K562 (cell line): ENCODE results near the gene FOXD3. TPM values are rescaled to one million over a fixed set of nuclear protein-coding genes. Genes with fewer than 3 reads are reported as not detected.

ENCODE experiments used
- FOXK2 ChIP-seq, 2 experiments: fragments of 450-650 bp; IDR thresholded peaks in 1 of 2; conservative IDR thresholded peaks in 1 of 2; 2 replicates each; pipeline ENCODE4 v1.6.1; 2016; ENCODE audit warnings: low read depth in 2 of 2, mild to moderate bottlenecking in 1 of 2
- HDAC2 ChIP-seq: fragments of 450-650 bp; IDR thresholded peaks from 2 replicates; pipeline ENCODE4 v1.6.1; 2016; ENCODE audit warnings: mild to moderate bottlenecking
- HNRNPLL ChIP-seq: fragments of 200-400 bp; formaldehyde crosslinking; IDR thresholded peaks from 2 replicates; pipeline ENCODE4 v1.6.1; 2017; ENCODE audit warnings: low read length, low read depth, mild to moderate bottlenecking; ENCODE audit not compliant: poor library complexity, severe bottlenecking
- KDM2B ChIP-seq: fragments of 250-450 bp; sonication (Bioruptor Pico); IDR thresholded peaks from 2 replicates; pipeline ENCODE4 v1.8.0; 2021; ENCODE audit warnings: mild to moderate bottlenecking, moderate library complexity
- NFATC3 ChIP-seq: fragments of 450-650 bp; IDR thresholded peaks from 2 replicates; pipeline ENCODE4 v1.6.1; 2017; ENCODE audit warnings: mild to moderate bottlenecking
- NFYB ChIP-seq: IDR thresholded peaks from 2 replicates; pipeline ENCODE4 v1.6.1; 2011; ENCODE audit warnings: mild to moderate bottlenecking, moderate library complexity; ENCODE audit not compliant: insufficient read length; ENCODE audit errors: extremely low read depth
- NUFIP1 ChIP-seq: fragments of 450-650 bp; IDR thresholded peaks from 2 replicates; pipeline ENCODE4 v1.6.1; 2018; ENCODE audit not compliant: partially characterized antibody
- POLR2B ChIP-seq: fragments of 450-650 bp; IDR thresholded peaks from 2 replicates; pipeline ENCODE4 v1.6.1; 2018; ENCODE audit warnings: low read depth; ENCODE audit not compliant: partially characterized antibody
- RAD51 ChIP-seq: fragments of 450-650 bp; IDR thresholded peaks from 2 replicates; pipeline ENCODE4 v1.7.1; 2016; ENCODE audit warnings: low read depth, mild to moderate bottlenecking, borderline replicate concordance
- RB1 ChIP-seq: fragments of 450-650 bp; IDR thresholded peaks from 2 replicates; pipeline ENCODE4 v1.6.1; 2017; ENCODE audit warnings: low read depth, mild to moderate bottlenecking
- RBFOX2 ChIP-seq: fragments of 200-400 bp; formaldehyde crosslinking; IDR thresholded peaks from 2 replicates; pipeline ENCODE4 v1.6.1; 2017; ENCODE audit warnings: low read depth, mild to moderate bottlenecking, low read length, moderate library complexity
- THRAP3 ChIP-seq: fragments of 450-650 bp; IDR thresholded peaks from 2 replicates; pipeline ENCODE4 v1.6.1; 2016; ENCODE audit warnings: mild to moderate bottlenecking, inconsistent platforms, borderline replicate concordance
- ZBED1 ChIP-seq: IDR thresholded peaks from 2 replicates; pipeline ENCODE4 v1.6.1; 2014
- ZNF12 ChIP-seq: sonication (generic); formaldehyde crosslinking; IDR thresholded peaks from 2 replicates; pipeline ENCODE4 v1.4.0; 2020; ENCODE audit warnings: mild to moderate bottlenecking, missing genetic modification reagents
- ZNF140 ChIP-seq: fragments of 250-450 bp; sonication (Bioruptor Pico); IDR thresholded peaks from 2 replicates; pipeline ENCODE4 v1.8.0; 2021; ENCODE audit warnings: moderate library complexity, mild to moderate bottlenecking, inconsistent platforms
- ZNF146 ChIP-seq: IDR thresholded peaks from one replicate; pipeline ENCODE4 v1.6.1; 2018; ENCODE audit warnings: missing compliant biosample characterization; ENCODE audit not compliant: unreplicated experiment
- ZNF184 ChIP-seq: sonication (generic); formaldehyde crosslinking; IDR thresholded peaks from 2 replicates; pipeline ENCODE4 v1.5.0; 2020; ENCODE audit warnings: missing genetic modification reagents
- ZNF197 ChIP-seq: fragments of 200-800 bp; sonication (Bioruptor generic); IDR thresholded peaks from 2 replicates; pipeline ENCODE4 v1.6.1; 2016; ENCODE audit warnings: low read depth, missing genetic modification characterization, missing compliant biosample characterization
- polyA plus RNA-seq, 8 experiments: library from polyadenylated mRNA; depleted of rRNA in 4 of 8; stranded (reverse) in 5 of 8; unstranded in 3 of 8; fragments of >200 nt; fragmentation: Nextera tagmentation in 2 of 8; fragmentation: Illumina TruSeq in 1 of 8; extraction: Ambion mirVana in 2 of 8; extraction: Trizol in 1 of 8; gene quantifications; 2 replicates each; pipeline versions ENCODE4 v1.2.1 to v1.2.3, GENCODE V29; 2011 to 2014; ENCODE audit warnings: inconsistent platforms in 1 of 8, missing spikeins in 1 of 8
- total RNA-seq, 7 experiments: library from RNA; depleted of rRNA in 6 of 7; stranded (reverse); fragments of >200 nt in 6 of 7; fragmentation: Illumina TruSeq in 2 of 7; extraction: Trizol in 2 of 7; gene quantifications; 2 replicates each; pipeline versions ENCODE4 v1.2.1 to v1.2.3, GENCODE V29; 2011 to 2021; ENCODE audit warnings: low replicate concordance in 1 of 7
- TF ChIP-seq, protein P1 (sequence below): IDR thresholded peaks from 2 replicates; pipeline ENCODE4 v1.6.1; 2014; ENCODE audit warnings: antibody characterized with exemption
- TF ChIP-seq, protein P2 (sequence below), 2 experiments: fragments of 450-650 bp; conservative IDR thresholded peaks; 2 replicates each; pipeline ENCODE4 v1.6.1; 2017; ENCODE audit warnings: mild to moderate bottlenecking in 2 of 2, moderate library complexity in 2 of 2
- TF ChIP-seq, protein P3 (sequence below): fragments of 200-800 bp; sonication (Bioruptor generic); IDR thresholded peaks from 2 replicates; pipeline ENCODE4 v1.6.1; 2017; ENCODE audit warnings: missing genetic modification characterization, missing compliant biosample characterization
- TF ChIP-seq, protein P4 (sequence below): fragments of 250-450 bp; sonication (Bioruptor Pico); IDR thresholded peaks from 2 replicates; pipeline ENCODE4 v1.5.0; 2021
- TF ChIP-seq, protein P5 (sequence below): fragments of 250-450 bp; sonication (Bioruptor Pico); IDR thresholded peaks from 2 replicates; pipeline ENCODE4 v1.8.0; 2021; ENCODE audit warnings: moderate library complexity, mild to moderate bottlenecking, inconsistent platforms

FOXD3 gene
- total and polyA plus RNA-seq, 9 of the 15 experiments (the other 6 are each of a cell fraction or from before 2014, with no cell fraction given): 0.06 to 0.45 (median 0.10) TPM; not detected in 2

DNA sequence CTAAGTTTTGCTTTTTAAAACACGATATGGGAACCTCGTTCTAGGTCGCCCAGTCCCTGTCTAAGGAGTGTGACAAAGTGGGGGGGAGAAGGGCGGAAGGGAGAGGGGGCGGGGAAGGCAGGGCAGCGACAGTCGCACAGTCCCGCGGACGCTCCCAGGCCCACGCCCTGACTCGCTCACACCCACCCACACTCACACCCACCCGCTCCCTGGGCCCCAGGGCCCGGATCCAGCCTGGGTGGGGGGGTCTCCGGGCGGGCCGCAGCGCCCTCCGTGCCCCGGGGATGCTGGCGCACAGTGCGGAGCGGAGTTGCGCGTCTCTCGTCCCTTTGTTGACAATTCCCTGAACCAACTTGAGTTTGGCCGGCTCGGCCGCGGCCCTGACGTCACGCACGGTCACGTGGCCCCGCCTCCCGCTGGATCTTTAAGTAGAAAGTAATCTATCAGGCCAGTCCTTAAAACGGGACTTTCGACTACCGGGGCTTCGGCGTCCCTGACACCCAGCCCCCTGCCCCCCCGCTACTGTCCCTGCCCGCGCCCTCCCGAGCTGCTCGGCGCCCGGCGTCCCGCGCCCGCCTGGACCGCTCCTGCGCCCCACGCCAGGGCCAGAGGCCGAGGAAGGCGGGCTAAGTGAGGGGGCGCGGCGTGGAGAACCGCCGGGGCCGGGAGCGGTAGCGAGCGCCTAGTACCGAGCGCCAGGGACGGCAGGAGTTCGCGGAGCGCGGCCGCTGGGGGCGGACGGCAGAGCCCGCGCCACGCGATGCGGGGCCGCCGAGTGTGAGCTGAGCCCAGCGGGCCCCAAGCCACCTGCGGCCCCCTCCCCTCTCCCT, at the start of gene FOXD3 (continued):
- TF ChIP-seq, protein P1, sequence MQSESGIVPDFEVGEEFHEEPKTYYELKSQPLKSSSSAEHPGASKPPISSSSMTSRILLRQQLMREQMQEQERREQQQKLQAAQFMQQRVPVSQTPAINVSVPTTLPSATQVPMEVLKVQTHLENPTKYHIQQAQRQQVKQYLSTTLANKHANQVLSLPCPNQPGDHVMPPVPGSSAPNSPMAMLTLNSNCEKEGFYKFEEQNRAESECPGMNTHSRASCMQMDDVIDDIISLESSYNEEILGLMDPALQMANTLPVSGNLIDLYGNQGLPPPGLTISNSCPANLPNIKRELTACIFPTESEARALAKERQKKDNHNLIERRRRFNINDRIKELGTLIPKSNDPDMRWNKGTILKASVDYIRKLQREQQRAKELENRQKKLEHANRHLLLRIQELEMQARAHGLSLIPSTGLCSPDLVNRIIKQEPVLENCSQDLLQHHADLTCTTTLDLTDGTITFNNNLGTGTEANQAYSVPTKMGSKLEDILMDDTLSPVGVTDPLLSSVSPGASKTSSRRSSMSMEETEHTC: peak; percentile 36; the same call in 1 of the 2 replicates
- TF ChIP-seq KDM2B (CRISPR knock-in tag): no peak
- no peak for TF ChIP-seq ZNF146 (CRISPR knock-in tag)
- no peak for TF ChIP-seq ZNF140 (CRISPR knock-in tag)
- no peak; the same call in 1 of the 2 replicates for TF ChIP-seq HDAC2
- TF ChIP-seq, protein P2, sequence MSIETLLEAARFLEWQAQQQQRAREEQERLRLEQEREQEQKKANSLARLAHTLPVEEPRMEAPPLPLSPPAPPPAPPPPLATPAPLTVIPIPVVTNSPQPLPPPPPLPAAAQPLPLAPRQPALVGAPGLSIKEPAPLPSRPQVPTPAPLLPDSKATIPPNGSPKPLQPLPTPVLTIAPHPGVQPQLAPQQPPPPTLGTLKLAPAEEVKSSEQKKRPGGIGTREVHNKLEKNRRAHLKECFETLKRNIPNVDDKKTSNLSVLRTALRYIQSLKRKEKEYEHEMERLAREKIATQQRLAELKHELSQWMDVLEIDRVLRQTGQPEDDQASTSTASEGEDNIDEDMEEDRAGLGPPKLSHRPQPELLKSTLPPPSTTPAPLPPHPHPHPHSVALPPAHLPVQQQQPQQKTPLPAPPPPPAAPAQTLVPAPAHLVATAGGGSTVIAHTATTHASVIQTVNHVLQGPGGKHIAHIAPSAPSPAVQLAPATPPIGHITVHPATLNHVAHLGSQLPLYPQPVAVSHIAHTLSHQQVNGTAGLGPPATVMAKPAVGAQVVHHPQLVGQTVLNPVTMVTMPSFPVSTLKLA (conservative IDR thresholded peaks at IDR 0.05): peak; percentile 68 to 77
- TF ChIP-seq, protein P3, sequence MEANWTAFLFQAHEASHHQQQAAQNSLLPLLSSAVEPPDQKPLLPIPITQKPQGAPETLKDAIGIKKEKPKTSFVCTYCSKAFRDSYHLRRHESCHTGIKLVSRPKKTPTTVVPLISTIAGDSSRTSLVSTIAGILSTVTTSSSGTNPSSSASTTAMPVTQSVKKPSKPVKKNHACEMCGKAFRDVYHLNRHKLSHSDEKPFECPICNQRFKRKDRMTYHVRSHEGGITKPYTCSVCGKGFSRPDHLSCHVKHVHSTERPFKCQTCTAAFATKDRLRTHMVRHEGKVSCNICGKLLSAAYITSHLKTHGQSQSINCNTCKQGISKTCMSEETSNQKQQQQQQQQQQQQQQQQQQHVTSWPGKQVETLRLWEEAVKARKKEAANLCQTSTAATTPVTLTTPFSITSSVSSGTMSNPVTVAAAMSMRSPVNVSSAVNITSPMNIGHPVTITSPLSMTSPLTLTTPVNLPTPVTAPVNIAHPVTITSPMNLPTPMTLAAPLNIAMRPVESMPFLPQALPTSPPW (CRISPR knock-in tag): peak; percentile 71
- TF ChIP-seq, protein P4, sequence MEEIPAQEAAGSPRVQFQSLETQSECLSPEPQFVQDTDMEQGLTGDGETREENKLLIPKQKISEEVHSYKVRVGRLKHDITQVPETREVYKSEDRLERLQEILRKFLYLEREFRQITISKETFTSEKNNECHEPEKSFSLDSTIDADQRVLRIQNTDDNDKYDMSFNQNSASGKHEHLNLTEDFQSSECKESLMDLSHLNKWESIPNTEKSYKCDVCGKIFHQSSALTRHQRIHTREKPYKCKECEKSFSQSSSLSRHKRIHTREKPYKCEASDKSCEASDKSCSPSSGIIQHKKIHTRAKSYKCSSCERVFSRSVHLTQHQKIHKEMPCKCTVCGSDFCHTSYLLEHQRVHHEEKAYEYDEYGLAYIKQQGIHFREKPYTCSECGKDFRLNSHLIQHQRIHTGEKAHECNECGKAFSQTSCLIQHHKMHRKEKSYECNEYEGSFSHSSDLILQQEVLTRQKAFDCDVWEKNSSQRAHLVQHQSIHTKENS (CRISPR knock-in tag): no peak
- TF ChIP-seq HNRNPLL: peak; percentile 90
- TF ChIP-seq RB1: peak; percentile 17; the same call in 1 of the 2 replicates
- no peak for TF ChIP-seq ZBED1
- TF ChIP-seq FOXK2 (conservative IDR thresholded peaks at IDR 0.05 in 1 of 2, IDR thresholded peaks at IDR 0.05 in 1 of 2; ENCODE audit: low read depth in 2 of 2): peak; percentile 87 to 90
- TF ChIP-seq ZNF184: no peak
- TF ChIP-seq NFATC3: no peak
- no peak for TF ChIP-seq POLR2B
- TF ChIP-seq, protein P5, sequence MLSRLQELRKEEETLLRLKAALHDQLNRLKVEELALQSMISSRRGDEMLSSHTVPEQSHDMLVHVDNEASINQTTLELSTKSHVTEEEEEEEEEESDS (CRISPR knock-in tag): no peak
- TF ChIP-seq ZNF12 (CRISPR knock-in tag): no peak
- no peak for TF ChIP-seq NFYB
- peak; percentile 92 for TF ChIP-seq RAD51
- TF ChIP-seq NUFIP1: no peak
- TF ChIP-seq THRAP3: no peak
- TF ChIP-seq RBFOX2: peak; percentile 72
- TF ChIP-seq ZNF197 (CRISPR knock-in tag): no peak
